RWPE2 (cell line): ENCODE data around the gene ARHGEF28.

Experiments used
- ATAC-seq: fragments of 200-7000 bp; cut with Tn5 transposase; 3 replicates; pipeline ENCODE4 v1.9.1; 2021; ENCODE audit warnings: low read depth
- DNase-seq: peaks from one replicate; pipeline ENCODE4 v3.0.0-alpha.2; 2020; ENCODE audit warnings: low spot score
- H3K27ac ChIP-seq: fragments of 450-650 bp; 2 replicates; pipeline ENCODE4 v1.5.1; 2017; ENCODE audit warnings: mild to moderate bottlenecking; ENCODE audit not compliant: poor library complexity, severe bottlenecking
- H3K27me3 ChIP-seq: fragments of 250-450 bp; sonication (Bioruptor Pico); 2 replicates; pipeline ENCODE4 v1.5.1; 2021; ENCODE audit warnings: mild to moderate bottlenecking, moderate library complexity; ENCODE audit not compliant: insufficient read depth, poor library complexity, severe bottlenecking
- H3K36me3 ChIP-seq: fragments of 250-450 bp; sonication (Bioruptor Pico); 2 replicates; pipeline ENCODE4 v1.5.1; 2020; ENCODE audit warnings: low read depth, mild to moderate bottlenecking, moderate library complexity
- H3K4me1 ChIP-seq: fragments of 250-450 bp; sonication (Bioruptor Pico); 2 replicates; pipeline ENCODE4 v1.5.1; 2021; ENCODE audit warnings: mild to moderate bottlenecking, moderate library complexity; ENCODE audit not compliant: insufficient read depth, poor library complexity, severe bottlenecking
- H3K4me3 ChIP-seq: fragments of 250-450 bp; sonication (Bioruptor Pico); 2 replicates; pipeline ENCODE4 v1.5.1; 2021; ENCODE audit warnings: mild to moderate bottlenecking, moderate library complexity; ENCODE audit not compliant: severe bottlenecking
- H3K9me3 ChIP-seq: fragments of 250-450 bp; sonication (Bioruptor Pico); 2 replicates; pipeline ENCODE4 v1.5.1; 2021; ENCODE audit warnings: mild to moderate bottlenecking, moderate library complexity; ENCODE audit not compliant: severe bottlenecking
- TF ChIP-seq, protein P1 (sequence below): fragments of 450-650 bp; IDR thresholded peaks from one replicate; pipeline ENCODE4 v1.5.1; 2017; ENCODE audit warnings: mild to moderate bottlenecking, moderate library complexity; ENCODE audit not compliant: poor library complexity, severe bottlenecking

ARHGEF28 gene

GRCh38 chr5:73625372-73625943 lies 538 bp upstream of the ARHGEF28 start:
- peak overlapping the region; percentile 77 for H3K27ac ChIP-seq

GRCh38 chr5:73626814-73627313 lies 868 bp downstream of the ARHGEF28 start:
- ATAC-seq (no peak), DNase-seq (no peak)
- TF ChIP-seq, protein P1, sequence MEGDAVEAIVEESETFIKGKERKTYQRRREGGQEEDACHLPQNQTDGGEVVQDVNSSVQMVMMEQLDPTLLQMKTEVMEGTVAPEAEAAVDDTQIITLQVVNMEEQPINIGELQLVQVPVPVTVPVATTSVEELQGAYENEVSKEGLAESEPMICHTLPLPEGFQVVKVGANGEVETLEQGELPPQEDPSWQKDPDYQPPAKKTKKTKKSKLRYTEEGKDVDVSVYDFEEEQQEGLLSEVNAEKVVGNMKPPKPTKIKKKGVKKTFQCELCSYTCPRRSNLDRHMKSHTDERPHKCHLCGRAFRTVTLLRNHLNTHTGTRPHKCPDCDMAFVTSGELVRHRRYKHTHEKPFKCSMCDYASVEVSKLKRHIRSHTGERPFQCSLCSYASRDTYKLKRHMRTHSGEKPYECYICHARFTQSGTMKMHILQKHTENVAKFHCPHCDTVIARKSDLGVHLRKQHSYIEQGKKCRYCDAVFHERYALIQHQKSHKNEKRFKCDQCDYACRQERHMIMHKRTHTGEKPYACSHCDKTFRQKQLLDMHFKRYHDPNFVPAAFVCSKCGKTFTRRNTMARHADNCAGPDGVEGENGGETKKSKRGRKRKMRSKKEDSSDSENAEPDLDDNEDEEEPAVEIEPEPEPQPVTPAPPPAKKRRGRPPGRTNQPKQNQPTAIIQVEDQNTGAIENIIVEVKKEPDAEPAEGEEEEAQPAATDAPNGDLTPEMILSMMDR: no peak
- H3K9me3 ChIP-seq: no peaks in the 10 kb centered on the region
- H3K4me1 ChIP-seq: peaks cover 27% of the 10 kb centered on the region
- no peaks in the 10 kb centered on the region; the same call in 1 of the 2 replicates for H3K36me3 ChIP-seq
- H3K27me3 ChIP-seq: no peaks in the 10 kb centered on the region
- peak overlapping the region; percentile 77 for H3K27ac ChIP-seq
- peak overlapping the region; percentile 86 for H3K4me3 ChIP-seq

More at GRCh38 chr5:73625372-73625943, 538 bp upstream of the ARHGEF28 start:
- TF ChIP-seq, protein P1: no peak
- Histone ChIP-seq H3K4me3 (peak overlapping the region; percentile 86), H3K27me3 (no peaks in the 10 kb centered on the region), H3K9me3 (no peaks in the 10 kb centered on the region), H3K36me3 (no peaks in the 10 kb centered on the region; the same call in 1 of the 2 replicates), H3K4me1 (peaks cover 26% of the 10 kb centered on the region)
- ATAC-seq (no peak), DNase-seq (no peak)

DNA sequence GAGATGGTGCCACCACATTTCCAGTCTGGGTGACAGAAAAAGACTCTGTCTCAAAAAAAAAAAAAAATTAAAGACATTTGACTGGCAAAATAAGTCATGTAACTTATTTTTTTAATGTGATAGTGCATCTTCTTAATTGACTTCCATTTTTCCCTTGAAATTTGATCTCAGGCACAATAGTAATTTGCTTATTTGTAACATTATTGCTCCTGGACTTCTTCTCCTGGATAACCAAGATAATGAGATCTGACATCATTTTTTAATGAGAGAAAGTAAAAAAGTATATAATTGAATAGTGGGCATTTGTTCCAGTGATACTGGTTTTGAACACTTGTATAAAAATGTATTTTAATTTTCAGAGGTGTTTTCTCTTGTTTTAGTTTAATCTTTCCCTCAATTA lies 3.5 kb downstream of the ARHGEF28 start:
- Histone ChIP-seq H3K27ac (peak overlapping the region; percentile 99), H3K4me3 (no peak overlapping the region), H3K27me3 (no peaks in the 10 kb centered on the region), H3K36me3 (peaks cover 13% of the 10 kb centered on the region), H3K4me1 (peaks cover 42% of the 10 kb centered on the region), H3K9me3 (no peaks in the 10 kb centered on the region)
- TF ChIP-seq, protein P1: no peak
- ATAC-seq (no peak), DNase-seq (no peak)

DNA sequence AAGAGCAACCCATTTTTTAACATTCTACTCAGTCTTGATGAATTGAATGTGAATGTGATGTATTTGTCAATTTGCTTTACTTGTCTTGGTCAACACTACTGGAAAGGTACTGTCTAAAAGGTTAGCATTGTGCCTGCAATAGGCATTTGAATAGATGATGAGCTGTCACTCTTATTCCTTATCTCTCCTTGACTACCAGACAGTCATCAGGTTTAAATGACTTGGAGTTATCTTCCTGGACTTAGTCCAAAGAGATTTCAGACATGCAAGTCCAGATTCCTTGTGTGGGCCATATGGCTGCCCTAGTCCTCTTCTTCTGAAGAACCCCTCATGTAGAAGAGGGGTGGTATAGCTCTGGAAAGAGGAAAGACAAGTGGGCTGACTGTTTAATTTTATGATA lies 4.8 kb downstream of the ARHGEF28 start:
- no peak for ATAC-seq
- H3K9me3 ChIP-seq: no peaks in the 10 kb centered on the region
- DNase-seq: no peak
- peaks cover 17% of the 10 kb centered on the region for H3K36me3 ChIP-seq
- peak overlapping the region; percentile 99 for H3K27ac ChIP-seq
- TF ChIP-seq, protein P1: no peak
- no peak overlapping the region for H3K4me3 ChIP-seq
- H3K4me1 ChIP-seq: peaks cover 41% of the 10 kb centered on the region
- H3K27me3 ChIP-seq: no peaks in the 10 kb centered on the region

- Histone ChIP-seq H3K4me3 (no peak overlapping the region), H3K27ac (peak overlapping the region; percentile 99), H3K4me1 (peaks cover 48% of the 10 kb centered on the region), H3K9me3 (no peaks in the 10 kb centered on the region), H3K27me3 (no peaks in the 10 kb centered on the region), H3K36me3 (peaks cover 23% of the 10 kb centered on the region)
- TF ChIP-seq, protein P1: no peak
- DNase-seq (no peak), ATAC-seq (no peak)
Measured at GRCh38 chr5:73631500-73631899, 5.5 kb downstream of the ARHGEF28 start.
